C4-2B (cell line): ENCODE measurements around the gene ATAT1.
"Not testable (repeated sequence)": the region's sequence is repeated elsewhere in the genome, so short reads cannot be mapped to it uniquely, and the experiment has no call there.

ENCODE experiments used
- CTCF ChIP-seq: fragments of 450-650 bp; conservative IDR thresholded peaks from 2 replicates; pipeline ENCODE4 v1.5.1; 2017; ENCODE audit warnings: mild to moderate bottlenecking
- ZFX ChIP-seq: fragments of 450-650 bp; IDR thresholded peaks from 2 replicates; pipeline ENCODE4 v1.6.1; 2017

- not testable (repeated sequence) for TF ChIP-seq CTCF, ZFX
Measured at GRCh38 chr6:30666300-30666699, 39.6 kb downstream of the ATAT1 start.
